Posterior vena cava (tissue), 2 donors: ENCODE results near the gene PTPRA. TPM values are rescaled to one million over a fixed set of nuclear protein-coding genes. Genes with fewer than 3 reads are reported as not detected.

ENCODE experiments used
- DNase-seq: peaks from one replicate; pipeline ENCODE4 v3.0.0-alpha.2; 2020; ENCODE audit warnings: low spot score
- intact Hi-C, 2 donors: fragments of 100-400 bp; cut with DNase I; formaldehyde crosslinking; loops; one replicate each; pipeline versions ENCODE4 v1.14.1 to v1.14.2; 2022 to 2023
- total RNA-seq, 2 donors: library from RNA; stranded (reverse); fragmentation: NEBNext Ultra II Directional; extraction: Animal tissue kit (Norgen Biotek cat#: 25700); gene quantifications; one replicate each; pipeline ENCODE4 v1.2.1, GENCODE V29; 2021
- donor health status: DM: yes; HTN: yes; CAD: no.
- donor health status: DM: yes; HTN: yes; CAD: no.

Gene PTPRA
- total RNA-seq, 2 donors from 2014 or later: 49.2 to 62.5 TPM

DNA sequence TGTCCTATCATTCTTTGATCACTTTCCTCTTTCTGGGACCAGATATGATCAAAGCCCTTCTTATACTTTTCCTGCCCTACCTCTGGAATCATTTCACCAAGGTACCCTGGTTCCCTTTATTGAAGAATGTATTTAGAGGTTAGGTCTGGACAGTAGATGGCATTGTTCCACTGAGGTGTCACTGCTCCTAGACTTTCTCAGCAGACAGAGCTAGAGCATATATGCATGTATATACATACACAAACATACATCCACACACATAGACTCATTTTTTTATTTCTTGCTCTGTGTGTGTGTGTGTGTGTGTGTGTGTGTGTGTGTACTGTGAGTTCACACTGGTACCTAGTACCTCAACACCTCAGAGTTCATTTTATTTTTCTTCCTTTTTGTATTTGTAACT, 40.9 kb downstream of the PTPRA start:
- intact Hi-C loops: no loop called here

DNA sequence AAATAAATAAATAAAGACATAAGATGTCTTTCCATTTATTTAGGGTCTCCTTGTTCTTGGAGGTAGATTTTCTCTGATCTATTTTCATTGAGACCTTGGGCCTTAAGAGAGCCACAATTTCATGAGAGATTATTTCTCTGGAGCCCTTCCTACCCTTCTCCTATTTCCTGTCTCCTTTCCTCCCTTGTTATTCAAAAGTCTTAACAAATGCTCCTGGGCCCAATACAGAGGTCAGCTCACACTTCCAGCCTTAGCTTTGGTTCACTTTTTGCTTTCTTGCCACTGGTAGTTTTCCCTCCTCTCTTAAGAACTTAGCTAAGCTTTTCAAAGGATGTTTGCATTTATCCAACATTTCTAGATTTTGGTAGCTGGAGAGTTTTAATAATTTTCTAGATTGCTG, 44.0 kb downstream of the PTPRA start:
- intact Hi-C loops: no loop called here
- DNase-seq: no peak

More for the DNA sequence above, 40.9 kb downstream of the PTPRA start:
- DNase-seq: no peak

DNA sequence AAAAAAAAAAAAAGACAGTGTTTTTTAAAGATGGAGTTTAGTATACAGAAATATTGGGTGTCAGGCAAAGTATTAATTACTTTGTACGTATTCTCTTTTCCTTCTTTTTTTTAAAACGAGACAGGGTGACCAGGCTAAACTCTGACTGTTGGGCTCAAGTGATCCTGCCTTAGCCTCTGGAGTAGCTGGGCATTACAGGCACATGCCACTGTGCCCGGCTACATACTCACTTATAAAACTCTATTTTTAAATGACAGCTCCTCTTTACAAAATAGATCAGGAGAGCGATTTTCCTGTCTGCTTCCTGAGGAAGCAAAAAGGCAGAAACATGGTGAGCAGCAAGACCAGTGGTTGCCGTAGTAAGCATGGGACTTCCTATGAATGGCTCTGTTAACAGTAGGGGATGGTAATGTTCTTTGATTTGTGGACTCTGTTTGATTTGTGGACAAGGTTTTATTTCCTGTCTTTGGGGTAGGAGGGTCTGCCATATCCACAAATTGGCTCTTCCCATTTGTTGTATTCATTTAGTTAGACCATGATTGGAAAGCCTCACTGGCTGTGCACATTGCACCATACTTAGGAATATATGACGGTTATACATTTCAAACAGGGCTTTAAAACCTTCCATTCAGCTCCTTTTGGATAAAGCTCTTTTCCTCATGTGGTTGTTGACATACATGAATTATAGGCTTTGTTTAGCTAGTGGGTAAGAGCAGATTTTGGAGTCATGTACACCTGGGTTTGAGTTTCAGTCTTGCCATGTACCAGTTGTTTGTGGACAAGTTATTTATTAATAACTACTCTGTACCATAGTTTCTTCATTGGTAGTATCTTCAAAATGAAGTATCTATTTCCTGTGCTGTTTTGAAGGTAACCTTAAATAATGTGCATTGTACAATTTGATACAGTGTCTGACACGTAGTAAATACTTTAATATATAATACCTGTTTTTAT, 45.1 kb downstream of the PTPRA start:
- intact Hi-C loops: no loop called here
- DNase-seq: no peak

DNA sequence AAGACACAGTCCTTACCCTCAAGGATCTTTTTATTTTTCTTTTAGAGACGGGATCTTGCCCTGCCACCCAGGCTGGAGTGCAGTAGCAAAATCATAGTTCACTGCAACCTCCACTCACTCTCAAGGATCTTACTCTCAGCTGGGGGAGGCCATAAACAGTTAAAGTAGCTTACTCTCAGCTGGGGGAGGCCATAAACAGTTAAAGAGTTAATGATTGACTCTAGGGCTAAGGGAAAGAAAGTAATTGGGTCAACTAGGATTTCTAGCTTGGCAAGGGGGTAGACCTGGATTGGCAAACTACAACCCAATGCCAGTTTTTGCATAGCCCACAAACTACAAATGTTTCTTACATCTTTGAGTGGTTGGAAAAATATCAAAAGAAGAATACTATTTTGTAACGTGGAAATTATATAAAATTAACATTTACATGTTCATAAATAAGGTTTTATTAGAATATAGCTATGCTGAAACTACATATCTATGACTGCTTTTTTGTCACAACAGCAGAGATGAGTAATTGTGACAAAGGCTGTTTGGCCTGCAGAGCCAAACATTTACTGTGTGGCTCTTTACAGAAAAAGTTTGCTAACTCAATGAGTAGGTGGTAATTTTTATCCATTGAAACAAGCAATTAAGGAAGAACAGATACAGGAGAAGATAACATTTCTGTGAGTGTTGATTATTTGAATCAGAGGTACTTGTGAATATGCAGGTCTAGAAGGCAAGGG, 46.4 kb downstream of the PTPRA start:
- DNase-seq: no peak
- intact Hi-C loops: no loop called here

DNA sequence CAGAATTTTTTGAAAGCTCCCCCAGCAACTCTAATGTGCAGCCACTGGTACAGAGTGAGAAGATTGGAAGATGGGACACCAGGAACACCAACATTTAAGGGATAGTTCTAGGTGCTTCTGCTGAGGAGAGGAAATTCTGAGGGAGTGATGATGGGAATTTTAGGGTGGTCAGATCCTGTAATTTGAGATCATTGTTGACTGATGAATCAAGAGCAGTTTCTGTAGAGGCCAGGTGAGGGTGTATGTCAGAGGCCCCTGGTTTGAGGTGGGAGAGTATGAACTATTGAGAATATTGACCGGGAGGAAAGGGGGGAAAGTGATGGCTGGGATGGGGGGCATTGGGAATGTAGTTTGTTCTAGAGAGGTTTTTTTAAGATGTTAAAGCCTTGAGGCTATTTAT, 47.2 kb downstream of the PTPRA start:
- intact Hi-C loops: no loop called here
- DNase-seq: no peak

DNA sequence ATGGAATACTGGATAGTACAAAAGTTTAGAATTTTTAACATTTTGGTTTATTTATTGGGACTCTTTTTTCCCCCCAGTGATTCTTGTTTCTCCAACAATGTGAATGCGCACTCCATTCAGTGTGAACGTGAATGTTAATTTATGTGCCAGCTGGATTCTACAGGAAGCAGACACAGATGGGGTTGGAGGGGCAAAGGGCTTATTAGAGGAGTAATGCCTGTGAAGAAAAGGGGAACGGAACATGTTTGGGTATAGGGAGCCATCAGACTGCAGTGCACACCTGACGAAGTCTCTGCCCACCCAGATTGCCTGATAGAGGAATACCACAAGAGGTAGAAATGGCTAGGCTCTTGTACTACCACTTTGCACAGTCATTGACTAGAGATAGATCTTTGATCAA, 48.2 kb downstream of the PTPRA start:
- no peak for DNase-seq
- intact Hi-C loops: no loop called here

DNA sequence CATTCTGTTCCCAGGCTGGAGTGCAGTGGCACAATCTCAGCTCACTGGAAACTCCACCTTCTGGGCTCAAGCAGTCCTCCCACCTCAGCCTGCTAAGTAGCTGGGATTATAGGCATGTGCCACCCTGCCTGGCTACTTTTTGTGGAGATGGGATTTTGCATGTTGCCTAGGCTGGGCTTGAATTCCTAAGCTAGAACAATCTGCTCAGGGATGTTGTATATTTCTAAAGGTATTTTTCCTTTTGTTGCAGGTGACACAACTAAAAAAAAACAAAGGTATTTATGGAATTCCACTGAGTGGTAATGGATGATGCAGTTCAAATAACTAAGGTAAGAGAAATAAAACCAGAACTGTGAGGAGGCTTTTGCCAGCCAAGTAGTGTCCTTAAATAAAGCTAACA, 49.7 kb downstream of the PTPRA start:
- no peak for DNase-seq
- intact Hi-C loops: no loop called here

DNA sequence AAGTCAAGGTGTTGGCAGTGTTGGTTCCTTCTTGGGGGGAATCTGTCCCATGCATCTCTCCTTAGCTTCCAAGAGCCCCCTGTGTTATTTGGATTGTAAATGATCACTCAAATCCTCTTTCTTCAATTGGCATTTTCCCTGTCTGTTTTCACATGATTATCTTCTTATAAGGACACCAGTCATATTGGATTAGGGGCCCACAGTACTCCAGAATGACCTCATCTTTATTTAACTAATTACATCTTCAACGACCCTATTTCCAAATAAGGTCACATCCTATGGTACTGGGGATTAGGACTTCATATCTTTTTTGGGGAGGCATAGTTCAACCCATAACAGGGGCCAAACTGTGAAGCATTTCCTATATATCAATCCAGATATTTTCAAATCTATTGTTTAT, 57.3 kb downstream of the PTPRA start:
- intact Hi-C loops: no loop called here
- no peak for DNase-seq

DNA sequence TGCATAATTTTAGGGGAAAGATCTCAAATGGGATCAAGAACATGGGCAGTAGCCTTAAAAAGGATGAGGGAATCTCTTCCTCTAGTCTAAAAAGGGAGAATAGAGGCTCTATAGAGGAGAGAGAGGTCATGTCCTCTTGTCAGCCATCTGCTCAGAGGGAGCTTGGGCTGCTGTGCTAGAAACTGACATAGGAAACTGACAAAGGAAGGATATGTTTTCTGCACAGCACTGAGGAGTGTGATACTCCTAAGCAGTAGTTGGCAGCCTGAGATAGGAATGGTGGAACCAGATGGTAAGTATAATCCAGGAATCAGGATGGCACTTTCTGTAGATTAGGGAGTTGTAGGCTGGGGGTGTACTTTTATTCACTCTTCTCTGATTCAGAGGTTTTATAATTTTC, 59.2 kb downstream of the PTPRA start:
- intact Hi-C loops: no loop called here
- DNase-seq: no peak

DNA sequence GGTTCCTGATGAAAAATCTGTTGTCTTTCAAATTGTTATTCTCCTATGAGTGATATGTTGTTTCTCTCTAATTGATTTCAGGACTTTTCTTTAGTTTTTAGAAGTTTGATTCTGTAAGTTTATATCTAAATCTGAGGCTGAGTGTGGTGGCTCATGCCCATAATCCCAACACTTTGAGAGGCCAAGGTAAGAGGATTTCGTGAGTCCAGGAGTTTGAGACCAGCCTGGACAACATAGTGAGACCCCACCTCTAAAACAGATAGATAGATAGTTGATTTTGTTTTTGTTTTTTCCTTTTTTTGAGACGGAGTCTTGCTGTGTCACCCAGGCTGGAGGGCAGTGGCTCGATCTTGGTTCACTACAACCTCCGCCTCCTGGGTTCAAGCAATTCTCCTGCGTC, 64.6 kb downstream of the PTPRA start:
- DNase-seq: no peak
- intact Hi-C loops: no loop called here

DNA sequence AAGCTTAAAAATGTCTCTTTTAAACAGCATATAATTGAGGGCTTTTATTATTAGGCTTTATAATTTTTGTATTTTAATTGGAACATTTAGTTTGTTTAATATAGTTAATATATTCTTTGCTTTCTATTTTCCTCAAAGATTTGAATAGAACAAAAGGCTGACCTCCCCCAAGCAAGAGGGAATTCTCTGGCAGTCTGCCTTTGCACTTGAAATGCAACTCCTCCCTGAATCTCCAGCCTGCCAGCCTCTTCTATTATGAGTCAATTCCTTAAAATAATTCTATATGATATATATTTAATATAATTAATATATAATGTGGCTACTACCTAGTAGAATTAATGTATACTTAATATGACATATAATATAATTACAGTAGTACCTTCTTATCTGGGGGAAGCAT, 69.2 kb downstream of the PTPRA start:
- intact Hi-C loops: no loop called here
- no peak for DNase-seq

DNA sequence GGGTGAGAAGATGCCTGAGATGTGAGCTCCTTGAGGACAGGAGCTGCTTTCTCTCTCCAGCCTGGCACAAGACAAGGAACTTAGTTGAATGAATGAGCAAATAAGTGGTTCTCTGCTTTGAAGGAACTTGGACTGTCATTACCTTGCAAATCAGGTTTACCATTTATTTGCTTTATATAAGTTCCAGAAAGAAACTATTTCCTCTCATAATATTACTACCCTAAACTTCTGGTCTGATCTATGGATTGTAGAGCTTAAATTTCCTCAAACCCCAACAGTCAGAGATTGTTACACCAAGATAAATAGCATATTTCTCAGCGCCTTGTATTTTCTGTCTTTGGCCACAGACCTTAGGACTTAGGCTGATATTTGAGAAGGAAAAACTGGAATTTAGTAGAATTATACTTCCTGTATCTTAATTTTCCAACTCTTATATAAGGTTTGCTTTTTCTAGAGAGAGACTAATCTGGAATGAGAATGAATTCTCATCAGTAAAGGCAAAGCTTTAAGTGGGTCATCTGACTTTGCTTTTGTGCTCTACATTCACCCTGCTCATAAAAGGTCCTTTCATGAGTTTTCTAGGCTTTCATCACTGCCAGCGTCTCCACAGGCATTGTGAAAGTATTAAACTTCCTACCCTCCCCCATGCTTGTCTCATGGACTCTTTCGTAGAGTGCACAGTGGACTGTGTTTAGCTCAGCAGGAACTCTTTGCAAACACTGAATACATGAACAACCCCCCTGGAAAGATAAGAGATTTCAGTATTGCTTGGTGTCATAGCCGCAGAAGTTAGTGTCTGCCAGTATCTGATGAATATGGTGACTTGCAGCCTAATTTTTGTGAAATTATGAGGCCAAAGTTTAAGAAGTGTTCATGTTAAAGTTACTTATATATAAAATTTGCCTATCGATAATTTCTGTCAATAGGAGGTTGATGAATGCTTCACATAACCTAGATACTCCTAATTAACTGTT, 74.0 kb downstream of the PTPRA start:
- intact Hi-C loops: no loop called here
- DNase-seq: no peak

DNA sequence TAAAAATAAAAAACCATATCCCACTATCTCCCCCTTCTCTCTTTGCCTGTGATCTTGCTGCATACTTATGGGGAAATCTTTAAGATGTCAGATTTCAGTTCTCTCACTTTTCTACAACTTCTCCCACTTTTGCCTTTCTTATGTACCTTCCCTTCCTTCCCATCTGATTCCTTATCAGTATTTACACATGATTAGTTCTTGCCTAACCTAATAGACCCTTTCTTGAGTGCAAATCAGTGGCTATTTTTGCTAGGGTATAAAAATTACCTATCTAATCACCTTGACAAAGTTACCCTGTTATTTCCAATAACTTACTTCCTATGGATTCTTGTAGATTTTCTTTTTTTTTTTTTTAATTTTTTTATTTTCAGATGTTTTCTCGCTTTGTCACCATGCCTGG, 75.7 kb downstream of the PTPRA start:
- intact Hi-C loops: no loop called here
- DNase-seq: no peak

DNA sequence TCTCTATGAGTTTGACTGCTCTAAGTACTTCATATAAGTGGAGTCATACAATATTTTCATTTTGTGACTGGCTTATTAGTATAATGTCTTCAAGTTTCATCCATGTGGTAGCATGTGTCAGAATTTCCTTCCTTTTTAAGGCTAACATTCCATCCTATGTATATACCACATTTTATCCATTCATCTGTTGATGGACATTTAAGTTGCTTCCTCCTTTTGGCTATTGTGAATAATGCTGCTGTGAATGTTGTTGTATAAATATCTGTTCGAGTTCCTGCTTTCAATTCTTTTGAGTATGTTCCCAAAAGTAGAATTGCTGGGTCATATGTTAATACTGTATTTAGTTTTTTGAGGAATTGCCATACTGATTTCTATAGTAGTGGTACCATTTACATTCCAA, 79.5 kb downstream of the PTPRA start:
- intact Hi-C loops: no loop called here
- no peak for DNase-seq

DNA sequence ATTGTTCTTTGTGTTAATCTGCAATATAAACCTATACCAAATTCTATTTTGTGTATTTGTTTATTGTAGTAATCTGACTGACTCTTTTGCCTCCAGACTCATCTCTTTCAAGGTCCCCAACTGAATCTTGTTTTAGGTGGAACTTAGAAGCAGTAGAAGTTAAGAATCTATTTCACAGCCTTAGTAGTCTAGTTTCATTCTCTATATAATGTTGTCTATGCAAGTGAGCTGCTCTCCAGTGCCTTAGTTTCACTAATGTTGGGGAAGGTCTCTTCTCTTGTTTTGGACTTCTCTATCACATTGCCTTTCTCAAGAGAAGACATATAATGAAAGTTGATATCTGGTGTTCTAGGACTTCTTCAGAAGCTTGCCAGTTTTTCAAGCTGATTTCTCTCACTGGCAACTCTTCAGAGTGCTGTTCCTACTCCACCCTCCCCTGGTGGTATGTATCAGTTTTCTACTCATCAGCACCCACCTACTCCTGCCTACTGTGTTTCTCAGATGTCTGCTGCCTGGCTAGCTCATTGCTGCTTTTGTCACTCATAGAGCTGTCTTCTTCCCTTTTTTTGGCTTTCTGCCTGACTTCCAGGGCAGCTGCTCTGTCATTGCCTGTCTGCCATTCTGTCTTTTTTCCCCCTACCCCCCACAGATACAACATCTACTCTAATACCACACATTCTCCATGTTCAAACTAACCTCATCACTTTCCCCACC, 82.1 kb downstream of the PTPRA start:
- intact Hi-C loops: no loop called here
- no peak for DNase-seq

DNA sequence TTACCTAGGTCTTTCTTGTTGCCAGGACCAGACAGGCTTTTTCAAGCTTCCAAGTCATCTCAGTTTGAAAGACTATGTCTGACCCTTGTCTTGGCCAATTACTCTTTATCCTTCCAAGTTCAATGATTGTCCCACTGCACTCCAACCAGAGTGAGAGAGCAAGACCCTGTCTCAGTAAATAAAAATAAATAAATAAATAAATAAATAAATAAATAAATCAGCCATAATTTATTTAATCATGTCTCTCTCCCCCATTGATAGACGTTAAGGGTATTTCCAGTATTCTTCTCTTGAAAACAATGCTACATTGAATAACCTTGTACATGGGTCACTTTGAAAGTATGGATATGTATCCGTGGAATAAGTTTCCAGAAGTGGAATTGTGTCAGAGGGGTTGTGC, 83.2 kb downstream of the PTPRA start:
- intact Hi-C loops: no loop called here
- no peak for DNase-seq

DNA sequence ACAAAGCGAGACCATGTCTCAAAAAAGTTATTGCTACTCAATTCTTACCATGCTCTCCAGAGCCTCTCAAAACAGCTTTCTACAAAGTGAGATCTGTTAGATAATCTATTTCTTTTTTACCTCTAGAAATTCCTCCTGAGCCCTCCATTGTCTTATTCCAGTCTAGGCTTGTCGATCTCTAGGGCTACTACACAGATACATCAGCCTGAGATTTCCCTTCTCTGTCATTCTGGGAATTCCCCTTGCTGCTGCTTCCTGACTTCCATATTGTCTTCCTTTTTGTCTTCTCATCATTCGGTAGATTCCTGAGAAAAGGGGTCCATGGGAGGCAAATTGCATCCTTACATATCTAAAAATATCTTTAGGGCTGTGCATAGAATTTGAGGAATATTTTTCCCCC, 94.6 kb downstream of the PTPRA start:
- intact Hi-C loops: no loop called here

DNA sequence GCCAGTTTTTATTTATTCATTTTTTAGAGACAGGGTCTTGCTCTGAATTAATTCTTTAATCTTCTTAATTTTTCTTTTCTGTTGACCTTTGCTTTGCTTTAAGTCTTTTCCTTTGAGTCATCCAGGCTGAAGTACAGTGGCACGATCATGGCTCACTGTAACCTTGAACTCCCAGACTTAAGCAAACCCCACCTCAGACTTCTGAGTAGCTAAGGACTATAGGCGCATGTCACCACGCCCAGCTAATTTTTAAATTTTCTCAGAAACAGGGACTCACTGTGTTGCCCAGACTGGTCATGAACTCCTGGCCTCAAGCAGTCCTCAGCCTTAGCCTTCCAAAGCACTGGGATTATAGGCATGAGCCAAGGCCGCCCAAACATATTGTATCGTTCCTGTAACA, 98.8 kb downstream of the PTPRA start:
- no peak for DNase-seq
- intact Hi-C loops: no loop called here

More for the DNA sequence above, 94.6 kb downstream of the PTPRA start:
- DNase-seq: no peak

DNA sequence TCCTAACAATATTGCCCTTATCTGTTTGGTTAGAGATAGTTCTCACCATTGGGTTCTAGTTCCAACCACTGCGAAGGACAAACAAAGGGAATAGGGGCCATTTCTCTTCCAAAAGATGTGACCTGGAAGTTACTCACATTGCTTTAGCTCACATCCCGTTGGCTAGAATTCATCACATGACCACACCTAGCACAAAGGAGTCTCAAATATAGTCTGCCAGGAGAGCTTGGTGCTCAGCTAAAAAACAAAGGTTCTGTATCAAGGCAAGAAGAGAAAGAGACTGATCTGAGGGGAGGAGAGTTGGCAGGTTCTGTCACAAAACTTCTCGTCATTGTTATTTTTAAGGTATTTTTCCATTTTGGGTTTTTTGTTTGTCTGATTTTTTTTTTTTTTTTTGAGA, 100.3 kb downstream of the PTPRA start:
- intact Hi-C loops: no loop called here
- DNase-seq: no peak
